Adrenal gland (tissue), 5 donors: ENCODE results near the gene COX4I2.

Source experiments
- CTCF ChIP-seq, 6 experiments: fragments of 450-650 bp in 4 of 6; fragments of 200-600 bp in 2 of 6; sonication (generic) in 1 of 6; IDR thresholded peaks; 1 replicate in 5 of 6; 2 replicates in 1 of 6; pipeline versions ENCODE4 v1.5.1 to v1.8.0; 2016 to 2021; ENCODE audit warnings: antibody characterized with exemption in 6 of 6, mild to moderate bottlenecking in 2 of 6, moderate library complexity in 1 of 6
- POLR2A ChIP-seq, 2 donors: fragments of 450-650 bp; IDR thresholded peaks; one replicate each; pipeline ENCODE4 v1.6.1; 2017; ENCODE audit warnings: antibody characterized with exemption in 2 of 2, mild to moderate bottlenecking in 2 of 2, moderate library complexity in 1 of 2
- donor health status: DM: no; HTN: no; CAD: no.

- no peak for TF ChIP-seq CTCF (IDR thresholded peaks at IDR 0.05)
- no peak for TF ChIP-seq POLR2A (IDR thresholded peaks at IDR 0.05)
These were observed 3.7 kb downstream of the COX4I2 start for GRCh38 chr20:31641391-31641790.
